GM18873 (cell line): ENCODE measurements around the gene KPNA5.
"Not testable (repeated sequence)": the region's sequence is repeated elsewhere in the genome, so short reads cannot be mapped to it uniquely, and the experiment has no call there.

Experiments
- ATAC-seq: cut with Tn5 transposase; IDR thresholded peaks from one replicate; pipeline ENCODE4 v1.9.1; 2021; ENCODE audit warnings: mild to moderate bottlenecking, moderate library complexity, moderate number of reproducible peaks; ENCODE audit not compliant: unreplicated experiment, low FRiP score

Gene KPNA5

GRCh38 chr6:116680880-116681672, at the start of gene KPNA5:
Gene KPNA5, plus strand, starts transcription at chr6:116681211. Its CDS starts 124 bp downstream, at chr6:116681335.
- ATAC-seq: peak; percentile 96

DNA sequence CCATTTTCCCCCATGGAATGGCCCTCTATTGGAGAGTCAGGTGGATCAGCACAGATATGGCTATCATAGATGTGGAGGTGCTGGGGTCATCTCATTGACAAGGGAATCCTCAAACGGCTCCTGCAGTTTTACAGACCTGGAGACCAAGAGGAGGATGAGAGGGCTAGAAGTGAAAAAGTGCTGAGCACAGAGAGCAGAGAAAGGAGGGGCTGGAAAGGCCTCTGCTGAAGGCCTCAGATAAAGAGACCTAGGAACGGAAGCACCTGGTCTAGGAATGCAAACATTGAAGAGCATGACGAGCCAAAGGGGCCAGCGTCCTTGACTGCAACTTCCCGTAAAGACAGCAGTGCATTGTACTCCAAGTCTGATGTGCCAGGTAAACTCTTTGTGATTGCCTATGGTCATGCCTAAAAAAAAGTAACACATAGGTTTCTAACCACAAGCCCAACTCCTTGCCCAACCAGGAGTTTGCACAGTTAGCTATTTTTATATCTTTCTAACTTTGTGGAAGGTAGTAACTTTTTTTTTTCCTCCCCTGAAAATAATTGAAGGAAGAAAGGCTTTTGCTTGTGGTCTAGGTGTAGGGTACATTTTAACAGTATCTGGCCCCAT, 49.5 kb upstream of the KPNA5 start:
- peak; percentile 91 for ATAC-seq

- no peak for ATAC-seq
These were observed 47.3 kb upstream of the KPNA5 start for GRCh38 chr6:116633685-116634084.

DNA sequence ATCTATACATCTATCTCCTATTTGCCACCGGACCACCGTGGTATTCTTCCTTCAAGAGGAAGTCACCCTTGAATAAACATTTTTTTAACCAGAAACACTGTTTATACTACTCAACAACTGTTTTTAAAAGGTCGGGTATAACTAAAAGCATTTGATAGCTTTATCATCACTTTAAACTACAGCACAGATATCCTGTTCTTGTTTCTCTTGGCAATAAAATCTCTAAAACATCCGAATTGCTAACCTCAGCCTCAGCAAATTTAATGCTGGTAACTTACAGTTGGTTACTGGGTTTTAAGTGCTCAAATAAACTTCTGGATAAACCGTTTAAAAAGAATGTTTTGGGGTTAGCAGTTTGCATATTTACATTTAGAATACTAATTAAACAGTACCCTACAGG, 32.9 kb upstream of the KPNA5 start:
- ATAC-seq: no peak

- no peak for ATAC-seq
These were observed 31.9 kb upstream of the KPNA5 start for GRCh38 chr6:116649129-116649528.

GRCh38 chr6:116651916-116652315, 29.1 kb upstream of the KPNA5 start:
- ATAC-seq: no peak

GRCh38 chr6:116661594-116661993, 19.4 kb upstream of the KPNA5 start:
- no peak for ATAC-seq

- no peak for ATAC-seq
These were observed 18.8 kb upstream of the KPNA5 start for GRCh38 chr6:116662202-116662601.

DNA sequence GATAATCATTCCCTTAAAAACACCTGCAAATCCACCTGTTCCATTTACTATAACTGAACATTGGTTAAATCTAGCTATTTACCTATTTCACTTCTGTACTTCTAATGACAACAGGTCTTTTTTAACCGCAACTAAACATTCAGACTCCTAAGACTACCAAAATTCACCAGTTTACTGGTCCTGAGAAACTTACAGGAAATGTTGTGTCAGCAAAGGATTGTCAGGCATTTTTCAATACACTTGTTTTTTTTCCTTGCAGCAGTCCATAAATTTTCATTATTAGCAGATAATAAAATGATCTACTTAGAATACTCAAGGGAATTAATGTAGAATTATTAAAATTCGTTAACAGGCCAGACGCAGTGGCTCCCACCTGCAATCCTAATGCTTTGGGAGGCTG, 17.7 kb upstream of the KPNA5 start:
- ATAC-seq: no peak

DNA sequence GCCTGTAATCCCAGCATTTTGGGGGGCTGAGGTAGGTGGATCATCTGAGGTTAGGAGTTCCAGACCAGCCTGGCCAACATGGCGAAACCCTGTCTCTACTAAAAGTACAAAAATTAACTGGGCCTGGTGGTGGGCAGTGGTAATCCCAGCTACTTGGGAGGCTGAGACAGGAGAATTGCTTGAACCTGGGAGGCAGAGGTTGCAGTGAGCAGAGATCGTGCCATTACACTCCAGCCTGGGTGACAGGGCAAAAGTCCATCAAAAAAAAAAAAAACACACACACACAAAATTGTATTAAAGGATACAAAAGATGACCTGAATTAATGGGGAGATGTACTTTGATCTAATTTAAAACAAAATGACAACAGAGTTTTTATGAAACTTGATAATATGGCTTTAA, 16.8 kb upstream of the KPNA5 start:
- ATAC-seq: not testable (repeated sequence)

DNA sequence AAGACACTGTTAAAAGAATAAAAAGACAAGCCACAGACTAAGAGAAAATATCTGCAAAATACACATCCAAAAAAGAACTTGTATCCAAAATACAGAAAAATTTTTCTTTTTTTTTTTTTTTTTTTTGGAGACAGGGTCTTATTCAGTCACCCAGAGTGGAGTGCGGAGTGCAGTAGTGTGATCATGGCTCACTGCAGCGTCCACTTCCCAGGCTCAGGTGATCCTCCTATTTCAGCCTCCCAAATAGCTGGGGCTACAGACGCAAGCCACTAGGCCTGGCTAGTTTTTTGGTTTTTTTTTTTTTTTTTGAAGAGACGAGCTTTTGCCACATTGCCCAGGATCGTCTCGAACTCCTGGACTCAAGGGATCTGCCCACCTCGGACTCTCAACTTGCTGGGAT, 15.5 kb upstream of the KPNA5 start:
- ATAC-seq: no peak

- ATAC-seq: peak; percentile 32
These were observed 14.1 kb upstream of the KPNA5 start for GRCh38 chr6:116666869-116667268.

DNA sequence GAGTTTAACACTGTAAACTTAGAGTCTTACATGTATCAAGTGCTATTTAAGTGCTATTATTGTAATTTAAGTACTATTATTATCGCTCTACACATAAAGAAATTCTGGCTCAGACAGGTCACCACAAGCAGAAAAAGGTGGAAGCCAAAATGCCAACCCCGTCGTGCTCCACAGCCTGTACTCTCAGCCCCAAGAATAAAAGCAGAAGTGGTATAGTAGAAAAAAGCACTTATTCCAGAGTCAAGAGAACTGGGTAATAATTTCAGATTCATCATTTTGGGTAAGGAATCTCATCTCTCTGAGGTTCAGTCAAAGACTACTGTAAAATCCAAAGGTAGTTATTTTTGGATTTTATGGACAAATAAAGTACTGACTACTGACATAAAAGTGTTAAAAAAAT, 13.4 kb upstream of the KPNA5 start:
- no peak for ATAC-seq

DNA sequence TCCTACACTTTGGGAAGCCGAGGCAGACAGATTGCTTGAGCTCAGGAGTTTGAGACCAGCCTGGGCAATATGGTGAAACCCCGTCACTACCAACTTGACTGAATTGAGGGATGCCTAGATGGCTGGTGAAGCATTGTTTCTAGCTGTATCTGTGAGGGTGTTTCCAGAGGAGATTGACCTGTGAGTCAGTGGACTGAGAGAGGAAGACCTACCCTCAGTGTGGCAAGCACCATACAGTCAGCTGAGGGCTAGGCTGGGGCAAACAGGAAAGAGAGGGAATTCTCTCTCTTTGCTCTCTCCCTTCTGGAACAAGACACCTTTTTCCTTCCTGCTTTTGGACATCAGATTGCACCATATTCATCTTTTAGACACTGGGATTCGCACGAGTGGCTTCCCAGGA, 8.7 kb upstream of the KPNA5 start:
- ATAC-seq: no peak

GRCh38 chr6:116676021-116676420, 5.0 kb upstream of the KPNA5 start:
- no peak for ATAC-seq

GRCh38 chr6:116682334-116682712, 1.3 kb downstream of the KPNA5 start:
- no peak for ATAC-seq

- no peak for ATAC-seq
These were observed 4.5 kb downstream of the KPNA5 start for GRCh38 chr6:116685437-116685993.

- ATAC-seq: not testable (repeated sequence)
These were observed 5.6 kb downstream of the KPNA5 start for GRCh38 chr6:116686475-116687101.

DNA sequence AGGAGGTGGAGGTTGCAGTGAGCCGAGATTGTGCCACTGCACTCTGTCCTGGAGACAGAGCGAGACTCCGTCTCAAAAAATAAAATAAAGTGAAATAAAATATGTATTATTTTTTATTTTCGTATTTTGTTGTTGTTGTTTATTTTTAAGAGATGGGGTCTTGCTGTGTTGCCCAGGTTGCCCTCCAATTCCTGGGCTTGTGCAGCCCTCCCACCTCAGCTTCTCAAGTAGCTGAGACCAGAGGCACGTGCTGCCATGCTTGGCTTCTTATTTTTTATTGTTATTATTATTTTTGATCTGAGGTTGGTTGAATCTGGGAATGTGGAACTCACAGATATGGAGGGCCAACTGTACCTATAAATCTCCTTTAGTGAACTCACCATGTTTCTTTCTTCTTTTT, 10.1 kb downstream of the KPNA5 start:
- no peak for ATAC-seq

DNA sequence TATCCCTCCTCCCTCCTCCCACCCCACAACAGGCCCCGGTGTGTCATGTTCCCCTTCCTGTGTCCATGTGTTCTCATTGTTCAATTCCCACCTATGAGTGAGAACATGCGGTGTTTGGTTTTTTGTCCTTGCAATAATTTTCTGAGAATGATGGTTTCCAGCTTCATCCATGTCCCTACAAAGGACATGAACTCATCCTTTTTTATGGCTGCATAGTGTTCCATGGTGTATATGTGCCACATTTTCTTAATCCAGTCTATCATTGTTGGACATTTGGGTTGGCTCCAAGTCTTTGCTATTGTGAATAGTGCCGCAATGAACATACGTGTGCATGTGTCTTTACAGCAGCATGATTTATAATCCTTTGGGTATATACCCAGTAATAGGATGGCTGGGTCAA, 11.9 kb downstream of the KPNA5 start:
- not testable (repeated sequence) for ATAC-seq

- ATAC-seq: not testable (repeated sequence)
These were observed 12.3 kb downstream of the KPNA5 start for GRCh38 chr6:116693275-116693674.
